Measurements from ENCODE around the gene PLCG2.

GRCh38 chr16:81860287-81861266, 81.5 kb downstream of the PLCG2 start:
- TF ChIP-seq POLR2A (IDR thresholded peaks at IDR 0.05) (no peak), CTCF (IDR thresholded peaks at IDR 0.05) (no peak)
